ENCODE results near the gene IL1RAPL1.

DNA sequence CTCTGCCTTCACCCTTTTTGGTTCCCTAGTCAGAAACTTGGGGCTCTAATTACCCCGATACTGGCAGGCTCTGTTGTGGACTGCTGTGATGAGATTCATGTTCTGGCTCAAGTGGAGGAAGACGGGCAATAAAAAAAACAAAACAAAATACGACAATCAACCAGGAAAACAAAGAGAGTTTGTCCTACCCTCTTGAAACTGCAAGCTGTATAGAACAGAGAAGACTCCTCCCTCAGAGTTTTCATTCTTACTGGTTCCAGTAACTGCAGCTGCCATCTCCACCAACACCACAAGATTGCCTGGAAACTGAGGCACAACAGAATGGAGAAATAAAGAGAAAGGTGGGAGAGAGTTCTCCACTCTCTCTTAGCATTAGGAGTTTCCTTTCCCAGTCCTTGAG, 11.1 kb upstream of the IL1RAPL1 start:
- TF ChIP-seq EP300 (conservative IDR thresholded peaks at IDR 0.05; ENCODE audit: poor library complexity, severe bottlenecking) (no peak), CTCF (IDR thresholded peaks at IDR 0.05; ENCODE audit: poor library complexity, severe bottlenecking) (no peak), RAD21 (conservative IDR thresholded peaks at IDR 0.05) (no peak), EZH2 (IDR thresholded peaks at IDR 0.05; ENCODE audit: borderline replicate concordance, insufficient read depth, low read length, poor library complexity, severe bottlenecking) (no peak), TAF1 (IDR thresholded peaks at IDR 0.05; ENCODE audit: low read depth) (no peak), REST (IDR thresholded peaks at IDR 0.05; ENCODE audit: borderline replicate concordance) (no peak), POLR2AphosphoS5 (IDR thresholded peaks at IDR 0.05) (no peak)
